Vagina (tissue), 2 donors: Measurements from ENCODE around the gene SLC28A3.

Experiments used
- CTCF ChIP-seq, 3 experiments: fragments of 450-650 bp in 2 of 3; fragments of 200-600 bp in 1 of 3; sonication (generic) in 1 of 3; IDR thresholded peaks; one replicate each; pipeline ENCODE4 v1.5.1; 2017 to 2019; ENCODE audit warnings: antibody characterized with exemption in 3 of 3, mild to moderate bottlenecking in 2 of 3, moderate library complexity in 2 of 3
- POLR2A ChIP-seq, 2 donors: fragments of 450-650 bp; IDR thresholded peaks; one replicate each; pipeline ENCODE4 v1.6.1; 2017; ENCODE audit warnings: antibody characterized with exemption in 2 of 2, mild to moderate bottlenecking in 2 of 2, moderate library complexity in 2 of 2
- POLR2AphosphoS5 ChIP-seq, 2 donors: sonication (generic); formaldehyde crosslinking; IDR thresholded peaks; one replicate each; pipeline ENCODE4 v1.9.0; 2017; ENCODE audit warnings: antibody characterized with exemption in 2 of 2, mild to moderate bottlenecking in 2 of 2, low read depth in 1 of 2; ENCODE audit not compliant: insufficient read depth in 1 of 2

DNA sequence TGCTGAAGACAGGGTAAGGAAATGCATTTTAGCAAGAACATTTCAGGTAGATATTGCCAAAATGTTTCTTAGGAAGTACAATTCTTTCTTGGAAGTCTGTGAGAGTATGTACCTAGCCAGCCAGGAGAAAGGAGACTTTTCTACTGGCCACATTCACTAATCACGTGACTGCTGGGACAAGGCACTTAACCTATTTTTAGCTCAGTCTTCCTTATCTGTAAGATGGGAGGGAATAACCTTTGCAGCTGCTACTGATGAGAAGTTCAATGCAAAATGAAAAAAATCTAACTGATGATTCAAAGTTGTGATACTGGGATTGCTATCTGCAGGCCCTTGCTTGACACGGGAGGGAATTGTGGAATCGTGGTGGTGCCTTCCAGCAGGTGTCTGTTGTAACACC is 42.6 kb upstream of the SLC28A3 start:
- TF ChIP-seq CTCF (IDR thresholded peaks at IDR 0.05) (no peak), POLR2AphosphoS5 (IDR thresholded peaks at IDR 0.05; ENCODE audit: insufficient read depth in 1 of 2, low read depth in 1 of 2) (no peak), POLR2A (IDR thresholded peaks at IDR 0.05) (no peak)
